Smooth muscle cell (in vitro differentiated cells): ENCODE measurements around the gene HELZ. TPM values are rescaled to one million over a fixed set of nuclear protein-coding genes. Genes with fewer than 3 reads are reported as not detected.

Source experiments
- DNase-seq: peaks from one replicate; lab custom pipeline; 2025; ENCODE audit not compliant: unreplicated experiment; lab: John Stamatoyannopoulos, UW
- H2AFZ ChIP-seq: fragments of 200-600 bp; sonication (generic); 2 replicates; pipeline ENCODE4 v1.6.0; 2016; ENCODE audit warnings: antibody characterized with exemption, low read depth, mild to moderate bottlenecking
- H3F3A ChIP-seq: fragments of 200-600 bp; sonication (generic); 2 replicates; pipeline ENCODE4 v1.6.0; 2017; ENCODE audit warnings: antibody characterized with exemption, low read depth
- H3K27ac ChIP-seq: fragments of 200-600 bp; sonication (generic); 2 replicates; pipeline ENCODE4 v1.5.1; 2016; ENCODE audit warnings: low read depth, mild to moderate bottlenecking
- H3K27me3 ChIP-seq: fragments of 200-600 bp; sonication (generic); 2 replicates; pipeline ENCODE4 v1.6.1; 2016; ENCODE audit warnings: low read depth, mild to moderate bottlenecking
- H3K36me3 ChIP-seq: fragments of 200-600 bp; sonication (generic); 2 replicates; pipeline ENCODE4 v1.5.1; 2016; ENCODE audit warnings: low read depth
- H3K4me1 ChIP-seq: fragments of 200-600 bp; sonication (generic); 2 replicates; pipeline ENCODE4 v1.5.1; 2016; ENCODE audit warnings: low read depth
- H3K4me2 ChIP-seq: fragments of 200-600 bp; sonication (generic); 2 replicates; pipeline ENCODE4 v1.6.0; 2016; ENCODE audit warnings: mild to moderate bottlenecking
- H3K4me3 ChIP-seq: fragments of 200-600 bp; sonication (generic); 2 replicates; pipeline ENCODE4 v1.5.1; 2016; ENCODE audit warnings: mild to moderate bottlenecking
- H3K79me2 ChIP-seq: fragments of 200-600 bp; sonication (generic); 2 replicates; pipeline ENCODE4 v1.6.0; 2016; ENCODE audit warnings: low read depth, mild to moderate bottlenecking
- H3K9ac ChIP-seq: fragments of 200-600 bp; sonication (generic); 2 replicates; pipeline ENCODE4 v1.6.0; 2016; ENCODE audit warnings: low read depth
- H3K9me3 ChIP-seq: fragments of 200-600 bp; sonication (generic); replicated peaks from 2 replicates; pipeline ENCODE4 v1.5.1; 2016; ENCODE audit warnings: low read depth
- H4K20me1 ChIP-seq: fragments of 200-600 bp; sonication (generic); 2 replicates; pipeline ENCODE4 v1.6.0; 2016; ENCODE audit warnings: low read depth
- WGBS: methylation state at CpG from one replicate; pipeline ENCODE4 v1.1.7; 2016; ENCODE audit warnings: low lambda C conversion rate; 5-methylcytosine and 5-hydroxymethylcytosine counted together
- polyA plus RNA-seq: library from polyadenylated mRNA; unstranded; fragments of >200 nt; fragmentation: Nextera tagmentation; extraction: Ambion mirVana; gene quantifications from 2 replicates; pipeline ENCODE4 v1.2.1, GENCODE V29; 2016
- total RNA-seq: library from RNA; depleted of rRNA; stranded (reverse); fragments of >200 nt; gene quantifications from 2 replicates; pipeline ENCODE4 v1.2.3, GENCODE V29; 2014
- TF ChIP-seq, protein P1 (sequence below): fragments of 200-600 bp; sonication (generic); IDR thresholded peaks from 2 replicates; pipeline ENCODE4 v1.5.1; 2017; ENCODE audit warnings: borderline replicate concordance, mild to moderate bottlenecking, antibody characterized with exemption; ENCODE audit not compliant: insufficient read depth, poor library complexity, severe bottlenecking

HELZ gene
- total and polyA plus RNA-seq, 2 experiments from 2014 or later: 18.8 to 34.4 TPM

DNA sequence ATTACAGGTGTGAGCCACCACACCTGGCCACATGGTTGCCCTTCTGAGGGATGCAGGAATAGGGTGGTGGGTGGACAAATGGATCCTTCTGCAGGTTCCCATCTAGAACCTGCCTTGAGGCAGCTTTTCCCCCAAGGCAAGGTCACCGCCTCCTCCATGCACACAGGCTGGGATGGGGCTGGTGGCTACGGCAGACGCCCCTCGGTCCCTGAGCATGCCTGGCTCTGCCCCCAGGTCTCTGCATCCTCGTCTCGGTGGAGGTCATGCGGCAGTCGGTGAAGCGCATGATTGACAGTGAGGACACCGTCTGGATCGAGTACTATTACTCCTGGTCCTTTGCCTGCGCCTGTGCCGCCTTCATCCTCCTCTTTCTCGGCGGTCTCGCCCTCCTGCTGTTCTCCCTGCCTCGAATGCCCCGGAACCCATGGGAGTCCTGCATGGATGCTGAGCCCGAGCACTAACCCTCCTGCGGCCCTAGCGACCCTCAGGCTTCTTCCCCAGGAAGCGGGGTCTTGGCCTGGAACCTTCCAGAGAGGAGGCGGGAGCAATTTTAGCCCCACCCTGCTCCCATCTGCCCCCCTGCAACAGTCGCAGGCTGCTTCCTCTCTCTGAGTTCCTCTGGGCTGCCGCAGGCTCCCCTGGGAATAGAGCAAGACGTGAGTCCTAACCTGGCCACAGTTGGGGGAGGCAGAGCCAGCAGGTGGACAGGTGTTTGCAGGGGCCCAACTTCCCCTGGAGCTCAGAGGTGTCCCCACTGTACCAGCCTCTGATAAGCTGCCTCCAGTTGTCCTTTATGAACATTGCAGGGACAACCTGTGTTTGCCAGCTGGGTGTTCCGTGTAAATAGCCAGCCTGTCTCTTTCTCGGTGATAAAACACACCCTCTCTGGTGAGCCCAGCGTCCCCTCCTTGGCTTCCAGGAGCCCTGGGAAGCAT, 188.9 kb downstream of the HELZ start:
- no peaks in the 10 kb centered on the region for H3F3A ChIP-seq
- H3K36me3 ChIP-seq: no peaks in the 10 kb centered on the region
- H3K79me2 ChIP-seq: no peaks in the 10 kb centered on the region
- H2AFZ ChIP-seq: no peak overlapping the region
- TF ChIP-seq, protein P1, sequence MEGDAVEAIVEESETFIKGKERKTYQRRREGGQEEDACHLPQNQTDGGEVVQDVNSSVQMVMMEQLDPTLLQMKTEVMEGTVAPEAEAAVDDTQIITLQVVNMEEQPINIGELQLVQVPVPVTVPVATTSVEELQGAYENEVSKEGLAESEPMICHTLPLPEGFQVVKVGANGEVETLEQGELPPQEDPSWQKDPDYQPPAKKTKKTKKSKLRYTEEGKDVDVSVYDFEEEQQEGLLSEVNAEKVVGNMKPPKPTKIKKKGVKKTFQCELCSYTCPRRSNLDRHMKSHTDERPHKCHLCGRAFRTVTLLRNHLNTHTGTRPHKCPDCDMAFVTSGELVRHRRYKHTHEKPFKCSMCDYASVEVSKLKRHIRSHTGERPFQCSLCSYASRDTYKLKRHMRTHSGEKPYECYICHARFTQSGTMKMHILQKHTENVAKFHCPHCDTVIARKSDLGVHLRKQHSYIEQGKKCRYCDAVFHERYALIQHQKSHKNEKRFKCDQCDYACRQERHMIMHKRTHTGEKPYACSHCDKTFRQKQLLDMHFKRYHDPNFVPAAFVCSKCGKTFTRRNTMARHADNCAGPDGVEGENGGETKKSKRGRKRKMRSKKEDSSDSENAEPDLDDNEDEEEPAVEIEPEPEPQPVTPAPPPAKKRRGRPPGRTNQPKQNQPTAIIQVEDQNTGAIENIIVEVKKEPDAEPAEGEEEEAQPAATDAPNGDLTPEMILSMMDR: no peak
- no peak for DNase-seq
- H3K27me3 ChIP-seq: no peaks in the 10 kb centered on the region
- H3K4me1 ChIP-seq: no peaks in the 10 kb centered on the region
- no peaks in the 10 kb centered on the region for H4K20me1 ChIP-seq
- WGBS: 90% methylated on average over 29 of the region's 29 CpGs
- no peak overlapping the region for H3K4me2 ChIP-seq
- H3K27ac ChIP-seq: no peak overlapping the region
- H3K4me3 ChIP-seq: no peak overlapping the region
- no peaks in the 10 kb centered on the region for H3K9me3 ChIP-seq
- H3K9ac ChIP-seq: no peak overlapping the region

DNA sequence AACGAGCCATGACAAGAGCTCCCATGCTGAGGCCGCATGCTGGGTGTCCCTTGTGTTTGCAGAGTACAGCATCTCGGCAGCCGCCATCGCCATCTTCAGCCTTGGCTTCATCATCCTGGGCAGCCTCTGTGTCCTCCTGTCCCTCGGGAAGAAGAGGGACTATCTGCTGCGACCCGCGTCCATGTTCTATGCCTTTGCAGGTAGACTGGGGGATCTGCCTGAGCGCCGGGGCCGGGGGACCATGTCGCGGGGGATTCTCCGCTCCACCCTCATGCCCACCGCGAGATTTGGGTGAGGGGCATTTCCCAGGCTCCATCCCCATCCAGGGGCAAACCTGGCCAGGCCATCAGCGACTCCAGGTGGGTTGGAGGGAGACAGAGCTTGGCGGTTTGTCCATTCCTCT, 190.0 kb downstream of the HELZ start:
- Histone ChIP-seq H3K27me3 (no peaks in the 10 kb centered on the region), H4K20me1 (no peaks in the 10 kb centered on the region), H3K4me2 (no peak overlapping the region), H3K79me2 (no peaks in the 10 kb centered on the region), H2AFZ (no peak overlapping the region), H3K36me3 (no peaks in the 10 kb centered on the region), H3K4me3 (no peak overlapping the region), H3K27ac (no peak overlapping the region), H3K4me1 (no peaks in the 10 kb centered on the region), H3K9me3 (no peaks in the 10 kb centered on the region), H3K9ac (no peak overlapping the region), H3F3A (no peaks in the 10 kb centered on the region)
- DNase-seq: no peak
- WGBS: 90% methylated on average over 19 of the region's 19 CpGs
- TF ChIP-seq, protein P1: no peak

DNA sequence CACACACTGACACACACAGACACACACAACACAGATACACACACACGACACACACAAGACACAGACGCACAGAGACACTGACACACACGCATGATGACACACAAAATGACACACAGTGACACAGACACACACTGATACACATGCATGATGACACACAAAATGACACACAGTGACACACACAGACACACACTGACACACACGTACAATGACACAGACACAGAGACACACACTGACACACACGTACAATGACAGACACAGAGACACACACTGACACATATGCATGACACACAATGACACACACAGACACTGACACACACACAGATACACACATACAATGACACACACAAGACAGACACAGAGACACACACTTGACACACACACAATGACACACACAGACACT, 190.4 kb downstream of the HELZ start:
- Histone ChIP-seq H3K4me2 (no peak overlapping the region), H3K4me3 (no peak overlapping the region), H3K36me3 (no peaks in the 10 kb centered on the region), H3K9me3 (peaks cover under 1% of the 10 kb centered on the region), H3F3A (no peaks in the 10 kb centered on the region), H3K79me2 (no peaks in the 10 kb centered on the region), H4K20me1 (no peaks in the 10 kb centered on the region), H3K9ac (no peak overlapping the region), H3K27ac (no peak overlapping the region), H2AFZ (no peak overlapping the region), H3K27me3 (no peaks in the 10 kb centered on the region), H3K4me1 (no peaks in the 10 kb centered on the region)
- WGBS: 68% methylated on average over 5 of the region's 5 CpGs
- DNase-seq: no peak
- TF ChIP-seq, protein P1: no peak
